H1 (cell line): ENCODE data around the gene GNG5.

ENCODE experiments used
- ATF2 ChIP-seq: IDR thresholded peaks from 2 replicates; pipeline ENCODE4 v1.6.1; 2012; ENCODE audit warnings: low read length, inconsistent platforms
- ATF3 ChIP-seq: IDR thresholded peaks from 2 replicates; pipeline ENCODE4 v1.6.1; 2011; ENCODE audit warnings: low read depth, mild to moderate bottlenecking, low read length; ENCODE audit not compliant: insufficient read depth
- CEBPB ChIP-seq: IDR thresholded peaks from 2 replicates; pipeline ENCODE4 v1.6.1; 2012; ENCODE audit warnings: low read depth, low read length
- CTCF ChIP-seq, 3 experiments: IDR thresholded peaks; 1 replicate in 2 of 3; 2 replicates in 1 of 3; pipeline versions ENCODE4 v1.5.1 to v1.6.1; 2011; ENCODE audit warnings: low read length in 3 of 3, mild to moderate bottlenecking in 3 of 3, inconsistent platforms in 2 of 3, low read depth in 1 of 3, moderate library complexity in 1 of 3; ENCODE audit not compliant: insufficient read depth in 1 of 3; ENCODE audit errors: control extremely low read depth in 1 of 3
- EGR1 ChIP-seq: IDR thresholded peaks from 2 replicates; pipeline ENCODE4 v1.6.1; 2011; ENCODE audit warnings: low read depth, low read length, borderline replicate concordance
- EP300 ChIP-seq, 2 experiments: IDR thresholded peaks; 1 replicate in 1 of 2; 2 replicates in 1 of 2; pipeline ENCODE4 v1.6.1; 2011 to 2012; ENCODE audit warnings: low read depth in 2 of 2, low read length in 2 of 2, mild to moderate bottlenecking in 2 of 2, borderline replicate concordance in 1 of 2, inconsistent platforms in 1 of 2, moderate library complexity in 1 of 2
- EZH2 ChIP-seq: fragments of 200-600 bp; sonication (generic); IDR thresholded peaks from 2 replicates; pipeline ENCODE4 v1.7.1; 2012; ENCODE audit warnings: low read depth, mild to moderate bottlenecking, moderate library complexity, low read length, inconsistent platforms; ENCODE audit not compliant: severe bottlenecking
- MAX ChIP-seq: IDR thresholded peaks from 2 replicates; pipeline ENCODE4 v1.6.1; 2012; ENCODE audit warnings: inconsistent platforms
- POLR2A ChIP-seq, 2 experiments: IDR thresholded peaks; 1 replicate in 1 of 2; 2 replicates in 1 of 2; pipeline ENCODE4 v1.6.1; 2011; ENCODE audit warnings: low read depth in 2 of 2, low read length in 2 of 2, mild to moderate bottlenecking in 2 of 2; ENCODE audit errors: control extremely low read depth in 1 of 2
- POLR2AphosphoS5 ChIP-seq: IDR thresholded peaks from 2 replicates; pipeline ENCODE4 v1.6.1; 2011; ENCODE audit warnings: low read depth, low read length
- SIRT6 ChIP-seq: IDR thresholded peaks from one replicate; pipeline ENCODE4 v1.7.1; 2012; ENCODE audit warnings: low read length, inconsistent platforms
- SIX5 ChIP-seq: IDR thresholded peaks from 2 replicates; pipeline ENCODE4 v1.6.1; 2011; ENCODE audit warnings: mild to moderate bottlenecking, low read depth, low read length
- YY1 ChIP-seq: IDR thresholded peaks from 2 replicates; pipeline ENCODE4 v1.6.1; 2011; ENCODE audit warnings: low read depth, mild to moderate bottlenecking, low read length

- TF ChIP-seq CTCF (IDR thresholded peaks at IDR 0.05; ENCODE audit: control extremely low read depth in 1 of 3, insufficient read depth in 1 of 3, low read depth in 1 of 3, low read length in 3 of 3) = no peak
- no peak for TF ChIP-seq ATF2
- no peak for TF ChIP-seq EP300 (IDR thresholded peaks at IDR 0.05; ENCODE audit: borderline replicate concordance in 1 of 2, low read depth in 2 of 2, low read length in 2 of 2)
- TF ChIP-seq EGR1 = no peak
- no peak for TF ChIP-seq POLR2AphosphoS5
- TF ChIP-seq MAX = no peak
- TF ChIP-seq SIX5 = no peak
- no peak for TF ChIP-seq ATF3
- no peak for TF ChIP-seq EZH2
- TF ChIP-seq SIRT6 = no peak
- no peak for TF ChIP-seq YY1
- TF ChIP-seq CEBPB = no peak
- no peak for TF ChIP-seq POLR2A (IDR thresholded peaks at IDR 0.05; ENCODE audit: control extremely low read depth in 1 of 2, low read depth in 2 of 2, low read length in 2 of 2)
Measured at GRCh38 chr1:84452436-84452835, 53.9 kb downstream of the GNG5 start.
